Cardiac septum (tissue), 1 donor: ENCODE results near the gene MYH7B. TPM values are rescaled to one million over a fixed set of nuclear protein-coding genes. Genes with fewer than 3 reads are reported as not detected.

ENCODE experiments used
- DNase-seq: peaks from one replicate; pipeline ENCODE4 v3.0.0-alpha.2; 2020; ENCODE audit warnings: low spot score
- intact Hi-C: fragments of 100-400 bp; cut with DNase I; formaldehyde crosslinking; loops from one replicate; pipeline ENCODE4 v1.14.0; 2022
- total RNA-seq: library from RNA; stranded (reverse); fragmentation: NEBNext Ultra II Directional; extraction: Animal tissue kit (Norgen Biotek cat#: 25700); gene quantifications from one replicate; pipeline ENCODE4 v1.2.1, GENCODE V29; 2021
- donor health status: DM: no; HTN: no; CAD: no.

MYH7B gene
- total RNA-seq, 1 donor from 2014 or later = 238 TPM

- intact Hi-C loops = no loop called here
- no peak for DNase-seq
These were observed 15.3 kb downstream of the MYH7B start for GRCh38 chr20:34970846-34971560.

- intact Hi-C loops = no loop called here
- no peak for DNase-seq
These were observed 16.0 kb downstream of the MYH7B start for GRCh38 chr20:34971561-34972235.

GRCh38 chr20:34974246-34974645 is 18.6 kb downstream of the MYH7B start:
- no peak for DNase-seq
- intact Hi-C loops = no loop called here

- intact Hi-C loops = no loop called here
- no peak for DNase-seq
These were observed 20.6 kb downstream of the MYH7B start for GRCh38 chr20:34976286-34976685.

DNA sequence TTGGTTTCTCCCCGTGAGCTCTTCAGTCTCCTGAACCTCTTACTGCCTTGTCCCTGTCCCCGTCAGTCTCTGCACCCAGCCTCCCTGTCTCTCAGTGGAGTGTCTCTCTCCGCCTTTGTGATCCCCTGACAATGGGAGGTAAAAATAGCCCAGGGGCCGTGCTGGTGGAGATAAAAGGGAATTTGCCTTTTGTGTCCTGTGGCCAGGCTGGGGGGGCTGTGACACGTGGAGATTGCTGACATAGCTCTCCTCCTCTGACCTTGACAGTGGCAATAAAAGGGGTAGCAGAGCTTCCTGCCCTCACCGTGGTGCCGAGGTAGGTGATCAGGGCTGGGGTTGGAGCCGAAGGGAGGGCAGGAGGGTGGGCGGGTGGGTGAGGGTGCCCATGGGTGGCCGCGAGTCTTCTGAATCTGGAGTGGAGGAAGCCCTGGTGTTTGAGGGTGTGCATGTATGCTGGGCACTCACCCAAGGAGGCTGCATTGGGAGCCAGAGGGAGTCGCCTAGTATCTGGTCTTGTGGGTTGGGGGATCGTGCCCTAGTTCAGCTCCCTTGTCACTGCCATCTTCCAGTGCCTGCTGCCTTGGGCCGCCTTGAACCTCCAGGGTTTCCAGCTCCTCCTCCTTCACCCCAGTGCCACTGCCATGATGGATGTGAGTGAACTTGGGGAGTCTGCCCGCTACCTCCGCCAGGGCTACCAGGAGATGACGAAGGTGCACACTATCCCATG is 21.9 kb downstream of the MYH7B start:
- peak; percentile 88 for DNase-seq
- intact Hi-C loops = no loop called here

GRCh38 chr20:34978092-34978744 is 22.6 kb downstream of the MYH7B start:
- peak; percentile 78 for DNase-seq
- intact Hi-C loops = no loop called here

- peak; percentile 89 for DNase-seq
- intact Hi-C loops = no loop called here
These were observed 23.9 kb downstream of the MYH7B start for GRCh38 chr20:34979366-34980153.

DNA sequence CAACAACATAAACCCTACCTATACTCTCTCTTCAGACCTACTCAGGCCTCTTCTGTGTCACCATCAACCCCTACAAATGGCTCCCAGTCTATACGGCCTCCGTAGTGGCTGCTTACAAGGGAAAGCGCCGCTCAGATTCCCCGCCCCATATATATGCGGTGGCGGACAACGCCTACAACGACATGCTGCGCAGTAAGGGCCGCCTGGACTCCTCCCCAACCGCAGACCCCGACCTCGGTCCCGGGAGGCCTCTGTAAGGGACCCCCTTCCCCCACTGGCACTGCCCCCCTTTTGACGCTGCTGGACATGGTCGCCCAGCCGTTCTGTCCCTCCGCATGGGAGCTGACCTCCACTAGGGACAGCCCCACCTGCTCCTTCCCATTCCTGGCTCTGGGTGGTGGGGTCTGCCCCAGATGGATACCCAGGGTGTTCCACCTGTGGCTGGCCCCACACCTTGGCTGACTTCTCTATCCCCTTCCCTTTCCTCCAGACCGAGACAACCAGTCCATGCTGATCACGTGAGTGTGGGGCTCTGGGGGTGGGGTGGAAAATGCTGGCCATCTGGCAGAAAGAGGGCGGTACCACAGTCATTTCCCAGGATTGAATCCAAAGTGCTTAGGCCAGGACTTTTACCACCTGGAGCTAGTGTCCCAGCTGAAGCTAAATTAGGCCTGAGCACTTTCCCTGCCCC is 25.0 kb downstream of the MYH7B start:
- intact Hi-C loops = no loop called here
- DNase-seq = no peak

DNA sequence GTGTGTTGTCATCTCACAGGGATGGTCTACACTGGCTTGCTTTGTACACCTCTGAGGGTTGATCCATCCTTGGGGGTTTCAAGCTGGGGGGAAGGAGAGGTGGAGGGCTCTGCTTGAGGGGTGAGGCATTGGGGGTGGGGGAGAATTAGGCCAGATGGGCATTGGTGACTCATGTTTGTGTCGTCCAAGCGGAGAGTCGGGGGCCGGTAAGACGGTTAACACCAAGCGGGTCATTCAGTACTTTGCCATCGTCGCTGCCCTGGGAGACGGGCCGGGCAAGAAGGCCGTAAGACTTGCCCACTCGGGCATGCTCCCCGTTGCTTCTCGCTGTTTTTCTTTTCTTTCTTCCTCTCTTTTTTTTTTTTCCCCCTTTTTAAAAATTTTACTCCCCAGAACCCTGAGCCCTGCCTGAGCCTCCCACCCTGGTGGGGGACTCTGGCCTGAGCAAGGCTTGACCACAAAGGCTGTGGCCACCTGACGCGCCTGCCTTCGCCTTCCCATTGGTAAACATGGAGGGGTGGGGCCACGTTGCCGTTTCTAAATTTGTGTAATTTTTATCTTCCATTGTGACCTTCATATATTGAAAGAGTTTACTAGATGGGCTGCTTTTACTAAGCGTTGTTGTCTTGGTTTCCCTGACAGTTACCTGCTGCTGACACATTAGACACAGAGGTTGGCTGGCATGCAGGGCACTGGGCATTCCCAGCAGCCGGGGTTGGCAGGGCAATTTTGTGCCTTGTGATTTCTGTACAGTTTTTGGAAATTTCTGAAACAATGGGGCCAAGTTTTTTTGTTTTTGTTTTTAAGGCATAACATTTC is 26.8 kb downstream of the MYH7B start:
- intact Hi-C loops = no loop called here
- DNase-seq = no peak

- no peak for DNase-seq
- intact Hi-C loops = no loop called here
These were observed 27.6 kb downstream of the MYH7B start for GRCh38 chr20:34983089-34983820.

DNA sequence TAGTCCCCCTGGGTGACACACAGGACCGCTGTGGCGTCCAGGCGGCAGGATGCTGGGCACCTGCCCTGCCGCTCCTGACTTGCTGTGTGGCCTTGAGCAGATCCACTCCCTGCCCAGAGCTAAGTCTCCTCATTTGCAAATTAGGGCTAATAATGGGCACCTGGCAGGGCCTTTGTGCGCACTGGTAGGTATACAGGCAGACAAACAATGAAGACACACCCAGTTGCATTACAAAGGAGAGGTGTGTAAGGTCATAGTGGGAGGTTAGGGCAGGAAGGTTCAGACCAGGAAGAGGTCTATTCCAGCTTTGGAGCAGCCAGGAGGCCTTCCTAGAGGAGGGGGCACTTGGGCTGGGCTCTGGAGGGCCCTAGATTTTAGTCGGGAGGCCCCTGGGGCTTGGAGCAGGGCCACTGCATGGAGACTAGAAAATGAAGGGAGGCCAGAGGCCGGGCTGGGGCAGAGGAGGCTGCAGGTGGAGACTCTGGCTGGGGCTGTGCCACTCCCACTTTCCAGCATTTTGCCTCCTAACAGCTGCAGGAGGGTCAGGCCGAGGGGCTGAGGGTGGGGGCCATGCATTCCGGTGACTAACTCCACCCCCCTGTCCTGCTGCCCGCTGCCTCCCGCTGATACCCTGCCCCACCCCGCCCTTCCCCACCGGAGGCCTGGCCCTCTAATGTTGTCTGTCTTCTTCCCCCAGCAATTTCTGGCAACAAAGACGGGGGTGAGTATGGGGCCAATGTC is 28.5 kb downstream of the MYH7B start:
- intact Hi-C loops = no loop called here
- DNase-seq = no peak

- intact Hi-C loops = no loop called here
These were observed 29.1 kb downstream of the MYH7B start for GRCh38 chr20:34984756-34985261.

GRCh38 chr20:34985461-34986310 is 30.0 kb downstream of the MYH7B start:
- intact Hi-C loops = no loop called here
- DNase-seq = no peak

More at GRCh38 chr20:34984756-34985261, 29.1 kb downstream of the MYH7B start:
- no peak for DNase-seq

GRCh38 chr20:34986311-34987287 is 30.9 kb downstream of the MYH7B start:
- intact Hi-C loops = no loop called here
- DNase-seq = no peak
